Spinal cord (tissue), 10 donors: Measurements from ENCODE around the gene GLTPD2. TPM values are rescaled to one million over a fixed set of nuclear protein-coding genes. Genes with fewer than 3 reads are reported as not detected.
"Not testable (repeated sequence)": the region's sequence is repeated elsewhere in the genome, so short reads cannot be mapped to it uniquely, and the experiment has no call there.

Source experiments
- DNase-seq, 6 donors: peaks; one replicate each; pipeline versions ENCODE4 v3.0.0 to v3.0.0-alpha.2; 2013 to 2015; ENCODE audit warnings: low spot score in 6 of 6, low read depth in 4 of 6
- H3K27ac ChIP-seq: one replicate; pipeline ENCODE4 v1.5.1; 2013; ENCODE audit warnings: low read depth, low read length, control low read depth
- H3K27me3 ChIP-seq: one replicate; pipeline ENCODE4 v1.6.1; 2013; ENCODE audit warnings: low read length; ENCODE audit not compliant: control insufficient read depth, insufficient read depth
- H3K36me3 ChIP-seq: one replicate; pipeline ENCODE4 v1.6.1; 2013; ENCODE audit warnings: low read length; ENCODE audit not compliant: control insufficient read depth, insufficient read depth
- H3K4me1 ChIP-seq: one replicate; pipeline ENCODE4 v1.6.1; 2013; ENCODE audit warnings: low read length; ENCODE audit not compliant: control insufficient read depth, insufficient read depth
- H3K4me3 ChIP-seq: one replicate; pipeline ENCODE4 v1.5.1; 2013; ENCODE audit warnings: low read depth, low read length, control low read depth
- H3K9me3 ChIP-seq: one replicate; pipeline ENCODE4 v1.6.1; 2013; ENCODE audit warnings: low read length; ENCODE audit not compliant: control insufficient read depth, insufficient read depth
- WGBS: methylation state at CpG from one replicate; pipeline ENCODE4 v1.1.5; 2013; ENCODE audit warnings: missing lambda C conversion rate; ENCODE audit not compliant: insufficient coverage; 5-methylcytosine and 5-hydroxymethylcytosine counted together
- polyA plus RNA-seq, 2 donors: library from polyadenylated mRNA; unstranded; fragments of 120-200 nt; gene quantifications; one replicate each; pipeline ENCODE4 v1.2.1, GENCODE V29; 2013; ENCODE audit not compliant: insufficient read length in 2 of 2
- total RNA-seq, 2 donors: library from RNA; depleted of rRNA in 1 of 2; stranded (reverse); fragments of 120-200 nt in 1 of 2; fragments of >200 nt in 1 of 2; gene quantifications; one replicate each; pipeline versions ENCODE4 v1.2.3 to v1.2.4, GENCODE V29; 2013 to 2014
- donor health status: healthy.

The GLTPD2 gene
- total and polyA plus RNA-seq, 4 donors: 3.5 to 5.2 TPM; not detected in 2

GRCh38 chr17:4818276-4818675, 29.5 kb downstream of the GLTPD2 start:
- Histone ChIP-seq H3K4me3 (no peak overlapping the region), H3K4me1 (no peaks in the 10 kb centered on the region), H3K27ac (no peak overlapping the region), H3K36me3 (peaks cover 69% of the 10 kb centered on the region), H3K9me3 (no peaks in the 10 kb centered on the region), H3K27me3 (no peaks in the 10 kb centered on the region)
- 81% methylated on average over 10 of the region's 12 CpGs for WGBS
- DNase-seq: no peak

GRCh38 chr17:4822835-4823234, 34.1 kb downstream of the GLTPD2 start:
- no peaks in the 10 kb centered on the region for H3K4me1 ChIP-seq
- no peaks in the 10 kb centered on the region for H3K27me3 ChIP-seq
- H3K27ac ChIP-seq: no peak overlapping the region
- no peak overlapping the region for H3K4me3 ChIP-seq
- no peaks in the 10 kb centered on the region for H3K9me3 ChIP-seq
- no peak for DNase-seq
- WGBS: 83% methylated on average over 2 of the region's 3 CpGs
- peaks cover 38% of the 10 kb centered on the region for H3K36me3 ChIP-seq

- Histone ChIP-seq H3K36me3 (peaks cover 31% of the 10 kb centered on the region), H3K4me3 (no peak overlapping the region), H3K27ac (no peak overlapping the region), H3K27me3 (no peaks in the 10 kb centered on the region), H3K4me1 (no peaks in the 10 kb centered on the region), H3K9me3 (no peaks in the 10 kb centered on the region)
- DNase-seq: no peak
- 79% methylated on average over 8 of the region's 12 CpGs for WGBS
These were observed 34.8 kb downstream of the GLTPD2 start for GRCh38 chr17:4823373-4824089.

- Histone ChIP-seq H3K4me3 (no peak overlapping the region), H3K27ac (no peak overlapping the region), H3K9me3 (no peaks in the 10 kb centered on the region), H3K36me3 (peaks cover 13% of the 10 kb centered on the region), H3K4me1 (no peaks in the 10 kb centered on the region), H3K27me3 (no peaks in the 10 kb centered on the region)
- DNase-seq: peak in 2 of 6 donors; percentile 59 to 89
- WGBS: 6% methylated on average over 2 of the region's 8 CpGs
These were observed 38.6 kb downstream of the GLTPD2 start for GRCh38 chr17:4827399-4827798.

- WGBS: 0% methylated on average over 9 of the region's 17 CpGs
- H3K4me1 ChIP-seq: peaks cover 37% of the 10 kb centered on the region
- H3K27me3 ChIP-seq, H3K9me3 ChIP-seq, H3K36me3 ChIP-seq, DNase-seq: not testable (repeated sequence)
- H3K4me3 ChIP-seq: peak overlapping the region; percentile 72
- H3K27ac ChIP-seq: peak overlapping the region; percentile 85
These were observed 44.0 kb downstream of the GLTPD2 start for GRCh38 chr17:4832829-4833177.

- H3K36me3 ChIP-seq: no peaks in the 10 kb centered on the region
- no peaks in the 10 kb centered on the region for H3K9me3 ChIP-seq
- peak; percentile 84 to 98 (median 92) for DNase-seq
- peaks cover 42% of the 10 kb centered on the region for H3K4me1 ChIP-seq
- WGBS: under 1% methylated on average over 91 of the region's 91 CpGs
- peak within 1 kb of the TSS; percentile 86 for H3K27ac ChIP-seq
- no peaks in the 10 kb centered on the region for H3K27me3 ChIP-seq
- H3K4me3 ChIP-seq: peak within 1 kb of the TSS; percentile 72
These were observed 44.6 kb downstream of the GLTPD2 start, which contains the start of gene MINK1 for GRCh38 chr17:4833178-4833940. Gene MINK1, plus strand, starts transcription at chr17:4833340. Its CDS starts 244 bp downstream, at chr17:4833584.

GRCh38 chr17:4833941-4834680, 45.3 kb downstream of the GLTPD2 start:
- Histone ChIP-seq H3K4me3 (peak overlapping the region; percentile 72), H3K27me3 (no peaks in the 10 kb centered on the region), H3K9me3 (no peaks in the 10 kb centered on the region), H3K36me3 (no peaks in the 10 kb centered on the region), H3K4me1 (peaks cover 42% of the 10 kb centered on the region), H3K27ac (peak overlapping the region; percentile 86)
- peak in 2 of 6 donors; percentile 63 to 65 for DNase-seq
- WGBS: 3% methylated on average over 8 of the region's 15 CpGs

GRCh38 chr17:4834681-4835020, 45.9 kb downstream of the GLTPD2 start:
- H3K4me3 ChIP-seq: peak overlapping the region; percentile 72
- WGBS: 69% methylated on average over 3 of the region's 4 CpGs
- H3K27me3 ChIP-seq: no peaks in the 10 kb centered on the region
- H3K4me1 ChIP-seq: peaks cover 42% of the 10 kb centered on the region
- H3K9me3 ChIP-seq: no peaks in the 10 kb centered on the region
- H3K36me3 ChIP-seq: no peaks in the 10 kb centered on the region
- DNase-seq: no peak
- H3K27ac ChIP-seq: peak overlapping the region; percentile 86

- H3K4me3 ChIP-seq: no peak overlapping the region
- no peak overlapping the region for H3K27ac ChIP-seq
- no peaks in the 10 kb centered on the region for H3K9me3 ChIP-seq
- peaks cover 46% of the 10 kb centered on the region for H3K4me1 ChIP-seq
- DNase-seq: no peak
- WGBS: 83% methylated on average over 1 of the region's 4 CpGs
- no peaks in the 10 kb centered on the region for H3K27me3 ChIP-seq
- H3K36me3 ChIP-seq: no peaks in the 10 kb centered on the region
These were observed 47.5 kb downstream of the GLTPD2 start for GRCh38 chr17:4836221-4836620.
